Mesendoderm (in vitro differentiated cells): ENCODE results near the gene RERE.
A peak's percentile ranks its signal among the peaks of the same experiment; 100 is the strongest.

Experiments used
- DNase-seq: peaks from one replicate; pipeline ENCODE4 v3.0.0; 2013
- H2AK5ac ChIP-seq: 2 replicates; pipeline ENCODE4 v1.6.1; 2013; ENCODE audit warnings: low read length, inconsistent platforms
- H2BK120ac ChIP-seq: 2 replicates; pipeline ENCODE4 v1.6.1; 2013; ENCODE audit warnings: low read depth, mild to moderate bottlenecking, low read length, moderate library complexity, mixed read lengths
- H2BK15ac ChIP-seq: replicated peaks from 2 replicates; pipeline ENCODE4 v1.6.1; 2013; ENCODE audit warnings: low read depth, mild to moderate bottlenecking, moderate library complexity
- H2BK5ac ChIP-seq: 2 replicates; pipeline ENCODE4 v1.6.1; 2013; ENCODE audit warnings: low read length, inconsistent platforms
- H3K18ac ChIP-seq: 2 replicates; pipeline ENCODE4 v1.6.1; 2013; ENCODE audit warnings: mild to moderate bottlenecking, low read length, mixed read lengths
- H3K23ac ChIP-seq: one replicate; pipeline ENCODE4 v1.6.1; 2013; ENCODE audit warnings: low read length
- H3K27ac ChIP-seq: 2 replicates; pipeline ENCODE4 v1.5.1; 2013; ENCODE audit warnings: low read depth, mild to moderate bottlenecking, inconsistent platforms, low read length, moderate library complexity
- H3K27me3 ChIP-seq: 2 replicates; pipeline ENCODE4 v1.6.1; 2013; ENCODE audit warnings: low read length, control low read depth, mild to moderate bottlenecking, inconsistent platforms; ENCODE audit not compliant: insufficient read depth, poor library complexity
- H3K36me3 ChIP-seq: 2 replicates; pipeline ENCODE4 v1.6.1; 2013; ENCODE audit warnings: low read length, inconsistent platforms; ENCODE audit not compliant: control insufficient read depth, insufficient read depth
- H3K4ac ChIP-seq: one replicate; pipeline ENCODE4 v1.6.1; 2013; ENCODE audit warnings: low read depth, mild to moderate bottlenecking, low read length, moderate library complexity
- H3K4me1 ChIP-seq: 2 replicates; pipeline ENCODE4 v1.6.1; 2013; ENCODE audit warnings: low read depth, low read length, inconsistent platforms; ENCODE audit not compliant: control insufficient read depth
- H3K4me2 ChIP-seq: 2 replicates; pipeline ENCODE4 v1.6.1; 2013; ENCODE audit warnings: low read length
- H3K4me3 ChIP-seq: 2 replicates; pipeline ENCODE4 v1.5.1; 2013; ENCODE audit warnings: mild to moderate bottlenecking, low read length
- H3K56ac ChIP-seq: one replicate; pipeline ENCODE4 v1.6.1; 2013; ENCODE audit warnings: low read length
- H3K79me1 ChIP-seq: 2 replicates; pipeline ENCODE4 v1.6.1; 2013; ENCODE audit warnings: low read length, inconsistent platforms
- H3K79me2 ChIP-seq: 2 replicates; pipeline ENCODE4 v1.6.1; 2013; ENCODE audit warnings: mild to moderate bottlenecking, low read length; ENCODE audit not compliant: control insufficient read depth, insufficient read depth
- H3K9ac ChIP-seq: 2 replicates; pipeline ENCODE4 v1.6.1; 2013; ENCODE audit warnings: low read length, inconsistent platforms
- H4K5ac ChIP-seq: one replicate; pipeline ENCODE4 v1.6.1; 2013; ENCODE audit warnings: low read length
- H4K8ac ChIP-seq: one replicate; pipeline ENCODE4 v1.6.1; 2013; ENCODE audit warnings: low read depth, mild to moderate bottlenecking, control low read depth, low read length, moderate library complexity
- WGBS: extraction: QIAGEN DNeasy Blood & Tissue Kit; methylation state at CpG from one replicate; pipeline ENCODE4 v1.1.7; 2013; ENCODE audit warnings: low lambda C conversion rate, missing lambda C conversion rate; ENCODE audit not compliant: insufficient coverage; ENCODE audit errors: extremely low coverage; 5-methylcytosine and 5-hydroxymethylcytosine counted together

Gene RERE

GRCh38 chr1:8379513-8380186 is 437.8 kb downstream of the RERE start:
- no peak for DNase-seq
- no peak overlapping the region for H3K4me3 ChIP-seq
- peaks cover 45% of the 10 kb centered on the region for H3K79me2 ChIP-seq
- WGBS = no CpG with 5 or more reads among the region's 14 CpGs
- H4K8ac ChIP-seq = no peak overlapping the region
- H3K4me1 ChIP-seq = peaks cover 2% of the 10 kb centered on the region
- peaks cover 30% of the 10 kb centered on the region for H3K79me1 ChIP-seq
- no peaks in the 10 kb centered on the region for H3K27me3 ChIP-seq
- no peak overlapping the region for H3K27ac ChIP-seq
- no peak overlapping the region for H2BK15ac ChIP-seq
- H3K18ac ChIP-seq = no peak overlapping the region
- H2BK120ac ChIP-seq = no peak overlapping the region
- no peak overlapping the region for H3K4ac ChIP-seq
- no peak overlapping the region for H2AK5ac ChIP-seq
- no peak overlapping the region for H4K5ac ChIP-seq
- no peak overlapping the region for H2BK5ac ChIP-seq
- no peaks in the 10 kb centered on the region for H3K36me3 ChIP-seq
- H3K23ac ChIP-seq = no peak overlapping the region
- no peak overlapping the region for H3K4me2 ChIP-seq
- no peak overlapping the region for H3K56ac ChIP-seq
- no peak overlapping the region for H3K9ac ChIP-seq

GRCh38 chr1:8378981-8379470 is 438.4 kb downstream of the RERE start:
- H3K18ac ChIP-seq = no peak overlapping the region
- peak overlapping the region; percentile 33 for H3K23ac ChIP-seq
- H3K4me1 ChIP-seq = peaks cover 3% of the 10 kb centered on the region
- no peaks in the 10 kb centered on the region for H3K27me3 ChIP-seq
- no peak for DNase-seq
- peaks cover 44% of the 10 kb centered on the region for H3K79me2 ChIP-seq
- no peak overlapping the region for H2AK5ac ChIP-seq
- H4K8ac ChIP-seq = no peak overlapping the region
- no peak overlapping the region for H4K5ac ChIP-seq
- peaks cover 30% of the 10 kb centered on the region for H3K79me1 ChIP-seq
- H3K9ac ChIP-seq = no peak overlapping the region
- no peak overlapping the region for H3K4me2 ChIP-seq
- no peak overlapping the region for H2BK5ac ChIP-seq
- H3K4me3 ChIP-seq = no peak overlapping the region
- no peak overlapping the region for H3K4ac ChIP-seq
- WGBS = no CpG with 5 or more reads among the region's 10 CpGs
- no peaks in the 10 kb centered on the region for H3K36me3 ChIP-seq
- no peak overlapping the region for H2BK15ac ChIP-seq
- H2BK120ac ChIP-seq = no peak overlapping the region
- no peak overlapping the region for H3K56ac ChIP-seq
- H3K27ac ChIP-seq = peak overlapping the region; percentile 30

GRCh38 chr1:8378178-8378577 is 439.3 kb downstream of the RERE start:
- no peak overlapping the region for H3K9ac ChIP-seq
- H3K23ac ChIP-seq = no peak overlapping the region
- no peaks in the 10 kb centered on the region for H3K27me3 ChIP-seq
- no CpG with 5 or more reads among the region's 4 CpGs for WGBS
- peaks cover 28% of the 10 kb centered on the region for H3K79me1 ChIP-seq
- no peak overlapping the region for H3K27ac ChIP-seq
- no peaks in the 10 kb centered on the region for H3K36me3 ChIP-seq
- H4K5ac ChIP-seq = no peak overlapping the region
- H3K18ac ChIP-seq = no peak overlapping the region
- no peak overlapping the region for H3K4me2 ChIP-seq
- no peak overlapping the region for H3K4ac ChIP-seq
- H3K4me1 ChIP-seq = peaks cover 4% of the 10 kb centered on the region
- H3K79me2 ChIP-seq = peaks cover 43% of the 10 kb centered on the region
- no peak overlapping the region for H2BK120ac ChIP-seq
- no peak overlapping the region for H2BK5ac ChIP-seq
- DNase-seq = peak; percentile 63
- no peak overlapping the region for H4K8ac ChIP-seq
- no peak overlapping the region for H3K4me3 ChIP-seq
- H3K56ac ChIP-seq = no peak overlapping the region
- no peak overlapping the region for H2AK5ac ChIP-seq
- no peak overlapping the region for H2BK15ac ChIP-seq

GRCh38 chr1:8377271-8377981 is 440.0 kb downstream of the RERE start:
- H2AK5ac ChIP-seq = no peak overlapping the region
- peaks cover 40% of the 10 kb centered on the region for H3K79me2 ChIP-seq
- H4K8ac ChIP-seq = no peak overlapping the region
- 100% methylated on average over 8 of the region's 17 CpGs for WGBS
- H2BK5ac ChIP-seq = no peak overlapping the region
- H3K9ac ChIP-seq = no peak overlapping the region
- no peak overlapping the region for H3K18ac ChIP-seq
- H3K56ac ChIP-seq = no peak overlapping the region
- H3K4me2 ChIP-seq = no peak overlapping the region
- no peaks in the 10 kb centered on the region for H3K36me3 ChIP-seq
- H4K5ac ChIP-seq = no peak overlapping the region
- no peak overlapping the region for H3K4ac ChIP-seq
- no peak overlapping the region for H3K4me3 ChIP-seq
- peaks cover 28% of the 10 kb centered on the region for H3K79me1 ChIP-seq
- no peaks in the 10 kb centered on the region for H3K27me3 ChIP-seq
- no peak overlapping the region for H3K23ac ChIP-seq
- no peak for DNase-seq
- H2BK15ac ChIP-seq = no peak overlapping the region
- peaks cover 4% of the 10 kb centered on the region for H3K4me1 ChIP-seq
- H3K27ac ChIP-seq = no peak overlapping the region
- no peak overlapping the region for H2BK120ac ChIP-seq

GRCh38 chr1:8376358-8376840 is 441.0 kb downstream of the RERE start:
- H3K79me1 ChIP-seq = peaks cover 25% of the 10 kb centered on the region
- H3K4me3 ChIP-seq = no peak overlapping the region
- H3K79me2 ChIP-seq = peaks cover 37% of the 10 kb centered on the region
- no peaks in the 10 kb centered on the region for H3K36me3 ChIP-seq
- no peak overlapping the region for H2BK120ac ChIP-seq
- H3K56ac ChIP-seq = no peak overlapping the region
- no peak overlapping the region for H3K27ac ChIP-seq
- DNase-seq = no peak
- no peak overlapping the region for H4K8ac ChIP-seq
- no peaks in the 10 kb centered on the region for H3K27me3 ChIP-seq
- peaks cover 5% of the 10 kb centered on the region for H3K4me1 ChIP-seq
- H3K4me2 ChIP-seq = no peak overlapping the region
- no peak overlapping the region for H3K18ac ChIP-seq
- no peak overlapping the region for H4K5ac ChIP-seq
- H2BK15ac ChIP-seq = no peak overlapping the region
- H3K4ac ChIP-seq = no peak overlapping the region
- H3K9ac ChIP-seq = no peak overlapping the region
- H2AK5ac ChIP-seq = no peak overlapping the region
- WGBS = no CpG with 5 or more reads among the region's 4 CpGs
- H2BK5ac ChIP-seq = no peak overlapping the region
- no peak overlapping the region for H3K23ac ChIP-seq
